DOHH2 (cell line): ENCODE measurements around the gene PSMD6.

Source experiments
- H3F3A ChIP-seq: fragments of 200-600 bp; sonication (generic), shearing (Covaris generic); 2 replicates; pipeline ENCODE4 v1.6.0; 2016; ENCODE audit warnings: antibody characterized with exemption, mild to moderate bottlenecking; ENCODE audit not compliant: control insufficient read depth, insufficient read depth
- H3K27ac ChIP-seq: fragments of 200-600 bp; sonication (generic); 2 replicates; pipeline ENCODE4 v1.5.1; 2014; ENCODE audit warnings: low read depth, mild to moderate bottlenecking, low read length, moderate library complexity
- H3K27me3 ChIP-seq: fragments of 200-600 bp; sonication (generic); 2 replicates; pipeline ENCODE4 v1.6.1; 2014; ENCODE audit warnings: mild to moderate bottlenecking, low read length, mixed read lengths; ENCODE audit not compliant: control insufficient read depth
- H3K36me3 ChIP-seq: fragments of 200-600 bp; sonication (generic); 2 replicates; pipeline ENCODE4 v1.6.1; 2014; ENCODE audit warnings: mild to moderate bottlenecking, low read length, moderate library complexity, mixed read lengths; ENCODE audit not compliant: control insufficient read depth
- H3K4me1 ChIP-seq: fragments of 200-600 bp; sonication (generic); 2 replicates; pipeline ENCODE4 v1.6.1; 2014; ENCODE audit warnings: mild to moderate bottlenecking, low read length, mixed read lengths; ENCODE audit not compliant: control insufficient read depth
- H3K4me2 ChIP-seq: fragments of 200-600 bp; sonication (generic); 2 replicates; pipeline ENCODE4 v1.6.0; 2014; ENCODE audit warnings: mild to moderate bottlenecking, low read length, moderate library complexity
- H3K4me3 ChIP-seq: fragments of 200-600 bp; sonication (generic); 2 replicates; pipeline ENCODE4 v1.5.1; 2014; ENCODE audit warnings: mild to moderate bottlenecking, low read length, mixed read lengths
- H3K79me2 ChIP-seq: fragments of 200-600 bp; sonication (generic); 2 replicates; pipeline ENCODE4 v1.6.1; 2014; ENCODE audit warnings: mild to moderate bottlenecking, low read length, mixed read lengths; ENCODE audit not compliant: control insufficient read depth
- H3K9me2 ChIP-seq: fragments of 200-600 bp; sonication (generic); replicated peaks from 2 replicates; pipeline ENCODE4 v1.6.1; 2014; ENCODE audit warnings: mild to moderate bottlenecking, low read length, mixed read lengths; ENCODE audit not compliant: control insufficient read depth
- H3K9me3 ChIP-seq: fragments of 200-600 bp; sonication (generic); 2 replicates; pipeline ENCODE4 v1.6.1; 2014; ENCODE audit warnings: antibody characterized with exemption, low read length, mixed read lengths; ENCODE audit not compliant: control insufficient read depth, insufficient read depth
- H4K20me1 ChIP-seq: fragments of 200-600 bp; sonication (generic); 2 replicates; pipeline ENCODE4 v1.6.0; 2014; ENCODE audit warnings: low read depth, mild to moderate bottlenecking, antibody characterized with exemption, low read length, moderate library complexity; ENCODE audit not compliant: control insufficient read depth, insufficient read depth
- CTCF ChIP-seq: fragments of 200-600 bp; sonication (generic); IDR thresholded peaks from one replicate; pipeline ENCODE4 v1.5.1; 2014; ENCODE audit warnings: antibody characterized with exemption, mild to moderate bottlenecking, low read depth, low read length; ENCODE audit not compliant: poor library complexity, severe bottlenecking
- EZH2phosphoT487 ChIP-seq: fragments of 200-600 bp; sonication (generic); IDR thresholded peaks from 2 replicates; pipeline ENCODE4 v1.6.1; 2017; ENCODE audit warnings: borderline replicate concordance, mild to moderate bottlenecking, antibody characterized with exemption, low read length, moderate library complexity, mixed read lengths

Gene PSMD6

GRCh38 chr3:63979093-63979885 is 44.0 kb downstream of the PSMD6 start:
- Histone ChIP-seq H3K9me2 (no peaks in the 10 kb centered on the region), H3K9me3 (no peaks in the 10 kb centered on the region), H4K20me1 (no peaks in the 10 kb centered on the region), H3K79me2 (peaks cover 4% of the 10 kb centered on the region; the same call in 1 of the 2 replicates), H3K36me3 (peaks cover 41% of the 10 kb centered on the region), H3K4me3 (no peak overlapping the region), H3F3A (no peaks in the 10 kb centered on the region), H3K27me3 (no peaks in the 10 kb centered on the region), H3K4me1 (no peaks in the 10 kb centered on the region), H3K4me2 (no peak overlapping the region), H3K27ac (no peak overlapping the region)
- TF ChIP-seq CTCF = no peak
- TF ChIP-seq EZH2phosphoT487 = no peak

- Histone ChIP-seq H3K27ac (no peak overlapping the region), H3K27me3 (no peaks in the 10 kb centered on the region), H3K4me2 (no peak overlapping the region), H4K20me1 (no peaks in the 10 kb centered on the region), H3K4me1 (no peaks in the 10 kb centered on the region), H3K36me3 (peaks cover 45% of the 10 kb centered on the region), H3K9me3 (no peaks in the 10 kb centered on the region), H3K79me2 (peaks cover 9% of the 10 kb centered on the region; the same call in 1 of the 2 replicates), H3K9me2 (no peaks in the 10 kb centered on the region), H3F3A (no peaks in the 10 kb centered on the region), H3K4me3 (no peak overlapping the region)
- TF ChIP-seq EZH2phosphoT487 (no peak), CTCF (no peak)
Measured at GRCh38 chr3:63977893-63978292, 45.4 kb downstream of the PSMD6 start.

- Histone ChIP-seq H3K4me3 (no peak overlapping the region), H3F3A (no peaks in the 10 kb centered on the region), H3K9me2 (no peaks in the 10 kb centered on the region), H3K4me1 (no peaks in the 10 kb centered on the region), H3K79me2 (peaks cover 17% of the 10 kb centered on the region), H3K27me3 (no peaks in the 10 kb centered on the region), H3K9me3 (no peaks in the 10 kb centered on the region), H3K4me2 (no peak overlapping the region), H4K20me1 (no peaks in the 10 kb centered on the region), H3K36me3 (peaks cover 41% of the 10 kb centered on the region), H3K27ac (no peak overlapping the region)
- no peak for TF ChIP-seq CTCF
- TF ChIP-seq EZH2phosphoT487 = no peak
Measured at GRCh38 chr3:63976872-63977200, 46.5 kb downstream of the PSMD6 start.
